NB4 (cell line): ENCODE data around the gene PTPRG.

Experiments
- CTCF ChIP-seq: IDR thresholded peaks from one replicate; pipeline ENCODE4 v1.5.1; 2012; ENCODE audit warnings: low read depth, low read length
- POLR2A ChIP-seq: IDR thresholded peaks from 2 replicates; pipeline ENCODE4 v1.6.1; 2011; ENCODE audit warnings: mild to moderate bottlenecking; ENCODE audit not compliant: insufficient read length; ENCODE audit errors: extremely low read depth

GRCh38 chr3:61743067-61743466 lies 181.7 kb downstream of the PTPRG start:
- TF ChIP-seq CTCF (no peak), POLR2A (no peak)
